Coronary artery (tissue), 2 donors: ENCODE measurements around the gene CD300H.

Experiments used
- DNase-seq: peaks from one replicate; pipeline ENCODE4 v3.0.0-alpha.2; 2017; ENCODE audit warnings: low spot score
- H3K27ac ChIP-seq, 2 donors: fragments of 200-600 bp; sonication (generic); one replicate each; pipeline ENCODE4 v1.5.1; 2016 to 2019
- H3K4me3 ChIP-seq: fragments of 200-600 bp; sonication (generic); 2 replicates; pipeline ENCODE4 v1.5.1; 2016; ENCODE audit warnings: mild to moderate bottlenecking, moderate library complexity
- TF ChIP-seq, protein P1 (sequence below): fragments of 200-600 bp; sonication (generic); IDR thresholded peaks from one replicate; pipeline ENCODE4 v1.5.1; 2019; ENCODE audit warnings: antibody characterized with exemption

CD300H gene

DNA sequence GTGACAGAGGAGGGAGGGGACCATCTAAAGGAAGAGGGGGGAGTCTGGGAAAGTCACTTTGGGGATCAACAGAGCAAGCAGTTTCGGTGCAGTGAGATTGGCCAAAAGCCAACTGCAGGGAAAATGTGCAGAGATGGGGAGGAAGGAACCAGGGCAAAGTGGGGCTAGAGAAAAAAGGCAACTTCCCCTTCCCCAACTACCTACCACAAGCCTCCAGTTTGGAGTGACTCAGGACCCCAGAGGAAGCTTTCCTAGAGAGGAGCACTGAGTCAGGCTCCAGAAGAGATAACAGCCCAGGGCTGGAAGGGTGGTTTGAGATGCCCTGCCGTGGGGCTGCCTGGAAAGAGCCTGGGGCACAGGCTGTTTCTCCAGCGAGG is 31.7 kb upstream of the CD300H start:
- TF ChIP-seq, protein P1, sequence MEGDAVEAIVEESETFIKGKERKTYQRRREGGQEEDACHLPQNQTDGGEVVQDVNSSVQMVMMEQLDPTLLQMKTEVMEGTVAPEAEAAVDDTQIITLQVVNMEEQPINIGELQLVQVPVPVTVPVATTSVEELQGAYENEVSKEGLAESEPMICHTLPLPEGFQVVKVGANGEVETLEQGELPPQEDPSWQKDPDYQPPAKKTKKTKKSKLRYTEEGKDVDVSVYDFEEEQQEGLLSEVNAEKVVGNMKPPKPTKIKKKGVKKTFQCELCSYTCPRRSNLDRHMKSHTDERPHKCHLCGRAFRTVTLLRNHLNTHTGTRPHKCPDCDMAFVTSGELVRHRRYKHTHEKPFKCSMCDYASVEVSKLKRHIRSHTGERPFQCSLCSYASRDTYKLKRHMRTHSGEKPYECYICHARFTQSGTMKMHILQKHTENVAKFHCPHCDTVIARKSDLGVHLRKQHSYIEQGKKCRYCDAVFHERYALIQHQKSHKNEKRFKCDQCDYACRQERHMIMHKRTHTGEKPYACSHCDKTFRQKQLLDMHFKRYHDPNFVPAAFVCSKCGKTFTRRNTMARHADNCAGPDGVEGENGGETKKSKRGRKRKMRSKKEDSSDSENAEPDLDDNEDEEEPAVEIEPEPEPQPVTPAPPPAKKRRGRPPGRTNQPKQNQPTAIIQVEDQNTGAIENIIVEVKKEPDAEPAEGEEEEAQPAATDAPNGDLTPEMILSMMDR, result no peak
- no peak overlapping the region for H3K4me3 ChIP-seq
- DNase-seq, result no peak
- no peak overlapping the region for H3K27ac ChIP-seq

DNA sequence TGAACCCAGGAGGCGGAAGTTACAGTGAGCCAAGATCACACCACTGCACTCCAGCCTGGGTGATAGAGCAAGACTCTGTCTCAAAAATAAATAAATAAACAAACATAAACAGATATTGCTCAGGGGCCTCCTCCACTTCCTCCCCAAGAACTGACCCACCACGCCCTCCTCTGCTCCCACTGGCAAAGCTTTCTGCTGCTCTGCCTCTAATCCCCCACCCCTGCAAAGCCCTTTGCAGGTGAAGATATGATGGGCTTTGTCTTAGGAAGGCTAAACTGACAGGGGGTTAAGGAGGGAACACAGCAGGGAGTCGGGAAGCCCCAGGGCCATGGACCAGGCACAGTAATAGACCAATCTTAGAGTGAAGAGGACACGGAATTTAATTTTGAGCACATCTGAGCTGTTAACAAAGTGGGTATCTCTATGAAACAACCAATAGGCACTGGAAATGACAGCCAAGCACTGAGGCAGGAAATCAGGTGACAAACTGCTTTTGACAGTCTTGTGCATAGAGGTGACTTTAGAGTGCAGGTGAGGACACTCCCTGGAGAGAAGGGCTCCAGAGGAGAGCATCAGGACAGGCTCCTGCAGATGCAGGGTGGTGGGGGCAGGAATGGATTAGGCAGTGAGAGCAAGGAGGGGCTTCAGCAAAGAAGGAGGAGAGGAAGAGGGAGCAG is 31.2 kb upstream of the CD300H start:
- Histone ChIP-seq H3K27ac (no peak overlapping the region), H3K4me3 (no peak overlapping the region)
- TF ChIP-seq, protein P1, result no peak
- no peak for DNase-seq

DNA sequence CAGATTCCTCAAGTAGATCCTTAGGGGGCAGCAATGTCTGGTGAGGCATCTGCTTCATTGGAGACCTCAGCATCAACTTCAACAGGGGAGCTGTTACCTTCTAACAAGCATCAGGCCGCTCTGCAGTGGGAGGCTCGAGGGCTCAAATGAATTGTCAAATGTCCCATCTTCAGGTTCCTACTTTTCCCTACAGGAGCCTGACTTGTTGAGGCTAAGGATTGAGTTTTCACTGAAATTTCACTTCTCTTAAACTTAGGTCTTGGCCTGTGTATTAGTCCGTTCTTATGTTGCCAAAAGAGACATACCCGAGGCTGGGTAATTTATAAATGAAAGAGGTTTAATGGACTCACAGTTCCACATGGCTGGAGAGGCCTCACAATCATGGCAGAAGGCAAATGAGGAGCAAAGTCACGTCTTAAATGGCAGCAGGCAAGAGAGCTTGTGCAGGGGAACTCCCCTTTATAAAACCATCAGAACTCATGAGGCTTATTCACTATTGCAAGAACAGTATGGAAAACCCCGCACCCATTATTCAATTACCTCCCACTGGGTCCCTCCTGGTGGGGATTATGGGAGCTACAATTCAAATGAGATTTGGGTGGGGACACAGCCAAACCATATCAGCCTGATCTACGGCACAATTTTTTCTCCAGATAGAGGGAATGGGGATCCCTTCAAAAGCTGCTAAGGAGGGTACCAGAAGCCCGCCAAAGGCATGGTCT is 29.9 kb upstream of the CD300H start:
- TF ChIP-seq, protein P1, result no peak
- no peak overlapping the region for H3K4me3 ChIP-seq
- H3K27ac ChIP-seq, result no peak overlapping the region
- no peak for DNase-seq

DNA sequence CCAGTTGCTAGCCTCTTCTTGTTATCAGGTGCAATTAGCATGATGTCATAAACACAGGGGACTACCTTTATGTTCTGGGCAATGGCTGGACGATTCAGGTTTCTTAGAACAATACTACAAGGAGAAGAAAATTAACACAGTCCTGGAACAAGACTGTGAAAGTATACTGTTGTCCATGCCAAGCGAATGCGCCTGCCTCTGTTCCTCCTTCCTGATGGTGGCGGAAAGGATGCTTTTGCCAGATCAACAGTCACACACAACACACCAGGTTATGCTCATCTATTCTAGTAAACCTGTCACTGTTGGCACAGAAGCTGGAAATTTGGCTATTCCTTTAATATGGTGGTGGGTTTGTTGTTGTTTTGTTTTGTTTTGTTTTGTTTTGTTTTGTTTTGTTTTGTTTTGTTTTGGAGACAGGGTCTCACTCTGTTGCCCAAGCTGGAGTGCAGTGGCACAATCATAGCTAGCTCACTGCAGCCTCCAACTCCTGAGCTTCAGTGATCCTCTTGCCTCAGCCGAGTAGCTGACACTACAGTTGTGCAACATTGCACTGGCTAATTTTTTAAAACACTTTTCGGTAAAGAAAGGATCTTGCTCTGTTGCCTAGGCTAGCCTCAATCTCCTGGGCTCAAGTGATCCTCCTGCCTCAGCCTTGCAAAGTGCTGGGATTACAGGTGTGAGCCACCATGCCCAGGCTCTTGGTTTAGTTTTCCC is 27.9 kb upstream of the CD300H start:
- TF ChIP-seq, protein P1, result no peak

DNA sequence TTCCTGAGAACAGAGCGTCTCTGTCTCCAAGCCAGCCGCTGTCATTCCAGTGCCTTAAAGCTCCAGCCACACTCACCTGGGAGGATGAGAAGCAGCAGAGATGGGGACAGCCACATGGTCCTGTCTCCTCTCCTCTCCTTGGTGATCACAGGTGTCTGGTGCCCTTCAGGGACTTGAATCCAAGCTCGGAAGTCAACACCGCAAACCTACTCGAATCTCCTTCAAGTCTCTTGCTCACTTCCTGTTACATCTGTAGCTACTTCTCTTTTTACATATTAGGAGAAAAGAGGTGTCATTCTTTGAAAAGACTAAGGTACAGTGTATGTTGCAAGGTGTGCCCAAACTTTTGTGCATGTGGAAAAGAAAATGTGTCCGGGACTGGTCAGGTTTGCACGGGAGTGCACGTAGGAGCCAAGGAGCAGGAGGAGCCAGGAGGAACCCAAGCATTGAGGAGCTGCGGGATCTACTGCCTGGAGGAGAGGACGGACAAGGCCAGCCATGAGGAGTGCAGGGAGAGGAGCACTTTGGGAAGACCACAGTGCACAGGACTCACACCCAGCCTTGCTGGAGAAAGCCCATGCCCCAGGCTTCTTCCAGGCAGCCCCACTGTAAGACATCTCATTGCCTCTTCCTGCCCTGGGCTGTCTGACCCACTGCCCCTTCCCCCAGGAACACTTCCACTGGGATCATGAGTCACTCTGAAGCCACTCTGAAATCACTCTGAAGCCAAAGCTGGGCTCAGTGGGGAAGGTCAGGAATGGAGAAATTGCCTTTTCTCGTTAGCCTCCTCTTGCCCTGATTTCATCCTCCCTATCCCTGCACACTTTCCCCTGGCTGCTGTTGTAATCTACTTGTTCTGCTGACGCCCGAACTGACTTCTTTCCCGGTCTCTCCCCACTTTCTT is 25.0 kb upstream of the CD300H start, which contains the start of gene CD300LD:
TSS of gene CD300LD (minus strand) at position 197 of the 904 bp plus-strand sequence. CDS start at position 116, 81 bp downstream.
- TF ChIP-seq, protein P1, result no peak
- DNase-seq, result no peak
- H3K27ac ChIP-seq, result no peak within 1 kb of the TSS
- H3K4me3 ChIP-seq, result no peak within 1 kb of the TSS

More for the DNA sequence above, 27.9 kb upstream of the CD300H start:
- H3K27ac ChIP-seq, result no peak overlapping the region
- no peak for DNase-seq
- no peak overlapping the region for H3K4me3 ChIP-seq

DNA sequence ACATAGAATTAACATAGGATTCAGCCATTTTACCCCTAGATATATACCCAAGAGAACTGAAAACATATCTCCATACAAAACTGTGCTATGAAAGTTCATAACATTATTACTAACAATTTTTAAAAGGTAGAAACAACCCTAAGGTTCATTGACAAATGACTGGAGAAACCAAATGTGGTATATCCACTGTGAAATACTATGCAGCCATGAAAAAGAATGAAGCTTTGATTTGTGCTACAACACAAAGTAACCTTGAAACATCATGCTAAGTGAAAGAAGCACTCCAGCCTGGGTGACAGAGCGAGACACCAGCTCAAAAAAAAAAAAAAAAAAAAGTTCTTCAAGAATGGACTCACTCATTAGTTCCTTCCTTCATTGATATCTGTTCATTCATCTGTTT is 24.2 kb upstream of the CD300H start:
- H3K27ac ChIP-seq, result no peak overlapping the region
- no peak overlapping the region for H3K4me3 ChIP-seq
- DNase-seq, result no peak
- TF ChIP-seq, protein P1, result no peak
